ENCODE results near the gene PIBF1.
"Not testable (repeated sequence)": the region's sequence is repeated elsewhere in the genome, so short reads cannot be mapped to it uniquely, and the experiment has no call there.

GRCh38 chr13:72806514-72806913 is 24.6 kb downstream of the PIBF1 start:
- TF ChIP-seq CTCF, EZH2, EZH2phosphoT487 (IDR thresholded peaks at IDR 0.05): not testable (repeated sequence)
